ENCODE measurements around the gene FAM53B.

- TF ChIP-seq POLR2A (IDR thresholded peaks at IDR 0.05; ENCODE audit: low read length) (no peak), GATA1 (IDR thresholded peaks at IDR 0.05; ENCODE audit: low read depth, low read length) (no peak)
Observed at GRCh38 chr10:124632064-124632531, 112.1 kb downstream of the FAM53B start.

Data from erythroblast (primary cell).